WTC11 (cell line): Measurements from ENCODE around the gene BAIAP3. TPM values are rescaled to one million over a fixed set of nuclear protein-coding genes. Genes with fewer than 3 reads are reported as not detected.

ENCODE experiments used
- ATAC-seq: fragments of 200-7000 bp; cut with Tn5 transposase; 2 replicates; pipeline ENCODE4 v1.10.0; 2021; ENCODE audit warnings: mild to moderate bottlenecking, moderate library complexity
- CTCF ChIA-PET: fragments of 300-600 bp; sonication (Branson Sonifier 250); formaldehyde crosslinking; loops from one replicate; lab custom pipeline; 2021; ENCODE audit warnings: antibody characterized with exemption; lab: Charles Lee
- POLR2A ChIA-PET: fragments of 350-600 bp; sonication (Branson Sonifier 250); formaldehyde crosslinking; loops from one replicate; lab custom pipeline; 2021; ENCODE audit warnings: antibody characterized with exemption; lab: Charles Lee
- DNase-seq: peaks from one replicate; pipeline ENCODE4 v3.0.0; 2021; ENCODE audit warnings: low spot score
- H3K27ac Mint-ChIP-seq: 2 replicates; pipeline ENCODE4 v1.8.0; 2021; ENCODE audit warnings: mixed read lengths
- H3K27me3 Mint-ChIP-seq: 2 replicates; pipeline ENCODE4 v1.8.0; 2021; ENCODE audit warnings: low read depth, mild to moderate bottlenecking, moderate library complexity, mixed read lengths
- H3K36me3 Mint-ChIP-seq: 2 replicates; pipeline ENCODE4 v1.8.0; 2021; ENCODE audit warnings: mixed read lengths
- H3K4me1 Mint-ChIP-seq: 2 replicates; pipeline ENCODE4 v1.8.0; 2022; ENCODE audit warnings: mixed read lengths
- H3K4me3 Mint-ChIP-seq: 2 replicates; pipeline ENCODE4 v1.8.0; 2021; ENCODE audit warnings: mild to moderate bottlenecking, moderate library complexity, mixed read lengths
- H3K9me3 Mint-ChIP-seq: 2 replicates; pipeline ENCODE4 v1.8.0; 2021; ENCODE audit warnings: mixed read lengths
- CBFB ChIP-seq: sonication (generic); formaldehyde crosslinking; IDR thresholded peaks from 2 replicates; pipeline ENCODE4 v1.8.1; 2022; ENCODE audit warnings: mild to moderate bottlenecking, low read depth, missing genetic modification reagents
- CREB1 ChIP-seq: sonication (generic); formaldehyde crosslinking; IDR thresholded peaks from 2 replicates; pipeline ENCODE4 v1.8.0; 2023; ENCODE audit warnings: mild to moderate bottlenecking, missing genetic modification reagents
- EMX1 ChIP-seq: fragments of 250-450 bp; sonication (Bioruptor Pico); IDR thresholded peaks from 2 replicates; pipeline ENCODE4 v1.8.0; 2021; ENCODE audit warnings: mild to moderate bottlenecking
- ESRRA ChIP-seq: sonication (generic); formaldehyde crosslinking; IDR thresholded peaks from 2 replicates; pipeline ENCODE4 v1.8.1; 2022; ENCODE audit warnings: mild to moderate bottlenecking, missing genetic modification reagents, borderline replicate concordance
- GABPB1 ChIP-seq: sonication (generic); formaldehyde crosslinking; IDR thresholded peaks from 2 replicates; pipeline ENCODE4 v1.8.1; 2023; ENCODE audit warnings: mild to moderate bottlenecking, missing genetic modification reagents
- GTF2I ChIP-seq: fragments of 250-450 bp; sonication (Bioruptor Pico); conservative IDR thresholded peaks from 2 replicates; pipeline ENCODE4 v1.4.0; 2021; ENCODE audit warnings: mild to moderate bottlenecking
- HMGA2 ChIP-seq: fragments of 250-450 bp; sonication (Bioruptor Pico); IDR thresholded peaks from 2 replicates; pipeline ENCODE4 v1.4.0; 2021; ENCODE audit warnings: mild to moderate bottlenecking, moderate library complexity
- JAZF1 ChIP-seq: fragments of 250-450 bp; sonication (Bioruptor Pico); IDR thresholded peaks from 2 replicates; pipeline ENCODE4 v1.9.0; 2021; ENCODE audit warnings: moderate library complexity, mild to moderate bottlenecking, inconsistent platforms
- NR2C2 ChIP-seq: sonication (generic); formaldehyde crosslinking; IDR thresholded peaks from 2 replicates; pipeline ENCODE4 v1.8.0; 2022; ENCODE audit warnings: mild to moderate bottlenecking, missing genetic modification reagents
- SMAD4 ChIP-seq: sonication (generic); formaldehyde crosslinking; IDR thresholded peaks from 2 replicates; pipeline ENCODE4 v1.8.0; 2022; ENCODE audit warnings: mild to moderate bottlenecking, missing genetic modification reagents
- SP1 ChIP-seq: sonication (generic); formaldehyde crosslinking; conservative IDR thresholded peaks from 2 replicates; pipeline ENCODE4 v1.8.1; 2022; ENCODE audit warnings: missing genetic modification reagents
- TEAD1 ChIP-seq: sonication (generic); formaldehyde crosslinking; IDR thresholded peaks from 2 replicates; pipeline ENCODE4 v1.8.0; 2022; ENCODE audit warnings: mild to moderate bottlenecking, missing genetic modification reagents
- TEAD4 ChIP-seq: sonication (generic); formaldehyde crosslinking; IDR thresholded peaks from 2 replicates; pipeline ENCODE4 v1.8.0; 2022; ENCODE audit warnings: mild to moderate bottlenecking, missing genetic modification reagents
- ZMAT4 ChIP-seq: fragments of 250-450 bp; sonication (Bioruptor Pico); IDR thresholded peaks from 2 replicates; pipeline ENCODE4 v1.9.0; 2021; ENCODE audit warnings: mild to moderate bottlenecking
- ZNF317 ChIP-seq: sonication (generic); formaldehyde crosslinking; IDR thresholded peaks from 2 replicates; pipeline ENCODE4 v1.8.1; 2023; ENCODE audit warnings: low read depth, mild to moderate bottlenecking, moderate library complexity, missing genetic modification reagents, borderline replicate concordance
- total RNA-seq: library from RNA; stranded (reverse); gene quantifications from 3 replicates; pipeline ENCODE4 v1.2.3, GENCODE V29; 2021
- TF ChIP-seq, protein P1 (sequence below): fragments of 250-450 bp; sonication (Bioruptor Pico); IDR thresholded peaks from 2 replicates; pipeline ENCODE4 v1.9.0; 2021; ENCODE audit warnings: mild to moderate bottlenecking, borderline replicate concordance
- TF ChIP-seq, protein P2 (sequence below): sonication (generic); formaldehyde crosslinking; conservative IDR thresholded peaks from 2 replicates; pipeline ENCODE4 v1.8.1; 2023; ENCODE audit warnings: mild to moderate bottlenecking, low read depth, missing genetic modification reagents, moderate library complexity
- TF ChIP-seq, protein P3 (sequence below): sonication (generic); formaldehyde crosslinking; IDR thresholded peaks from 2 replicates; pipeline ENCODE4 v1.8.1; 2023; ENCODE audit warnings: mild to moderate bottlenecking, missing genetic modification reagents, borderline replicate concordance
- TF ChIP-seq, protein P4 (sequence below): sonication (generic); formaldehyde crosslinking; IDR thresholded peaks from 2 replicates; pipeline ENCODE4 v1.8.0; 2023; ENCODE audit warnings: missing genetic modification reagents

Gene BAIAP3
- total RNA-seq, 1 experiment from 2014 or later: 18.8 TPM

DNA sequence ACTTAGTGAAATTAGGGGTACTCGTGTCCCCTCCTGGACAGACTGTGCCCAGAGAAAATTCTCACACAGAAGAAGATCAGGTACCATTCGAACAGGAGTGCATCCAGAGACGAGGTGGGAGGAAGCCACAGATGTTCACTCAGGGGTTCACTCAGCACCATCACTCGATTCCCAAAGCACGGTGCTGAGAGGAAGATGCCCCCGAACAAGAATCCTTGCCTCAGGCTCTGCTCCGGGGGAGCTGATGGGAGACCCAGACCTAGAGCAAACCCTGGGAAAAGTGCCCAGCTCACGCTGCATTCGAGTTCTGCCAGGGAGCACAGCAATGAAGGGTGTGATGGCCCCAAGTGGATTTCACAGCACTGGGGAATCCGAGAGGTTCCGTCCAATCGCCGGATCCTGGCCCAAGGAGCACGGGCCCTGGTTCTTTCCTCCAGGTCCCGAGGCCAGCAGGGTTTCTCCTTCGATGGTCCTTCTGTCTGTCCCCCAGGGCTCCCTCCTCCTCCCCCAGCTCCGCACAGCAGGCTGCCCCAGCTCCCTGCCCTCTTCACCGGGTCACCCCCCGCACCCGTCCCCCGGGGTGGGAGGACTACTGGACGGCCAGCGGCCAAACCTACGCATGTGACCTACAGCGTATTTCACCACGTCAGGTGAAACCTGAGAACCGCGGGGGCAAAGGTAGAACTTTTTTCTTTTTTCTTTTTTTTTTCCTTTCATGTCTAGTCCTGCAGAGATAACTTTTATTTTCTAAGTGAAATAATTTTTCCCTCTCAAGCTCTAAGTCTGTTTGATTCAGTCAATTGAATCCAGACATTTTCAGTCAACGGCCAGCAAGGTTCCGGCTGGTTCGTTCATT lies 34.2 kb upstream of the BAIAP3 start:
- TF ChIP-seq GABPB1 (CRISPR knock-in tag) (0 out of 2 replicates have a peak, but pooled peaks have one; percentile 25), ZMAT4 (CRISPR knock-in tag) (no peak), HMGA2 (CRISPR knock-in tag) (no peak), ZNF317 (CRISPR knock-in tag) (no peak)
- ChIA-PET CTCF (interaction anchor here (2.1 to 3.3 kb wide), 3 partner anchors 9 to 121 kb away, joined by 7 to 48 read pairs (median 17); partner anchors contain the start of gene UQCC4), POLR2A (no interaction called here)
- DNase-seq (no peak), ATAC-seq (no peak)
- no peaks in the 10 kb centered on the region for H3K36me3 Mint-ChIP-seq
- H3K27me3 Mint-ChIP-seq: peaks cover 12% of the 10 kb centered on the region
- H3K9me3 Mint-ChIP-seq: no peaks in the 10 kb centered on the region
- peaks cover 30% of the 10 kb centered on the region for H3K4me1 Mint-ChIP-seq
- no peak overlapping the region for H3K27ac Mint-ChIP-seq
- H3K4me3 Mint-ChIP-seq: no peak overlapping the region

GRCh38 chr16:1299868-1300203 lies 33.6 kb upstream of the BAIAP3 start:
- peaks cover 11% of the 10 kb centered on the region for H3K27me3 Mint-ChIP-seq
- H3K4me3 Mint-ChIP-seq: no peak overlapping the region
- DNase-seq (no peak), ATAC-seq (no peak)
- POLR2A ChIA-PET: interaction anchor here (1.5 kb wide), 1 partner anchor 32 kb away, joined by 6 read pairs; no protein-coding TSS in a partner anchor
- CTCF ChIA-PET: interaction anchor here (1.5 to 3.3 kb wide), 7 partner anchors 9 to 196 kb away, joined by 5 to 48 read pairs (median 8); partner anchors contain the start of gene UQCC4
- H3K27ac Mint-ChIP-seq: no peak overlapping the region
- H3K4me1 Mint-ChIP-seq: peaks cover 28% of the 10 kb centered on the region
- H3K9me3 Mint-ChIP-seq: no peaks in the 10 kb centered on the region
- no peaks in the 10 kb centered on the region for H3K36me3 Mint-ChIP-seq
- TF ChIP-seq, protein P1, sequence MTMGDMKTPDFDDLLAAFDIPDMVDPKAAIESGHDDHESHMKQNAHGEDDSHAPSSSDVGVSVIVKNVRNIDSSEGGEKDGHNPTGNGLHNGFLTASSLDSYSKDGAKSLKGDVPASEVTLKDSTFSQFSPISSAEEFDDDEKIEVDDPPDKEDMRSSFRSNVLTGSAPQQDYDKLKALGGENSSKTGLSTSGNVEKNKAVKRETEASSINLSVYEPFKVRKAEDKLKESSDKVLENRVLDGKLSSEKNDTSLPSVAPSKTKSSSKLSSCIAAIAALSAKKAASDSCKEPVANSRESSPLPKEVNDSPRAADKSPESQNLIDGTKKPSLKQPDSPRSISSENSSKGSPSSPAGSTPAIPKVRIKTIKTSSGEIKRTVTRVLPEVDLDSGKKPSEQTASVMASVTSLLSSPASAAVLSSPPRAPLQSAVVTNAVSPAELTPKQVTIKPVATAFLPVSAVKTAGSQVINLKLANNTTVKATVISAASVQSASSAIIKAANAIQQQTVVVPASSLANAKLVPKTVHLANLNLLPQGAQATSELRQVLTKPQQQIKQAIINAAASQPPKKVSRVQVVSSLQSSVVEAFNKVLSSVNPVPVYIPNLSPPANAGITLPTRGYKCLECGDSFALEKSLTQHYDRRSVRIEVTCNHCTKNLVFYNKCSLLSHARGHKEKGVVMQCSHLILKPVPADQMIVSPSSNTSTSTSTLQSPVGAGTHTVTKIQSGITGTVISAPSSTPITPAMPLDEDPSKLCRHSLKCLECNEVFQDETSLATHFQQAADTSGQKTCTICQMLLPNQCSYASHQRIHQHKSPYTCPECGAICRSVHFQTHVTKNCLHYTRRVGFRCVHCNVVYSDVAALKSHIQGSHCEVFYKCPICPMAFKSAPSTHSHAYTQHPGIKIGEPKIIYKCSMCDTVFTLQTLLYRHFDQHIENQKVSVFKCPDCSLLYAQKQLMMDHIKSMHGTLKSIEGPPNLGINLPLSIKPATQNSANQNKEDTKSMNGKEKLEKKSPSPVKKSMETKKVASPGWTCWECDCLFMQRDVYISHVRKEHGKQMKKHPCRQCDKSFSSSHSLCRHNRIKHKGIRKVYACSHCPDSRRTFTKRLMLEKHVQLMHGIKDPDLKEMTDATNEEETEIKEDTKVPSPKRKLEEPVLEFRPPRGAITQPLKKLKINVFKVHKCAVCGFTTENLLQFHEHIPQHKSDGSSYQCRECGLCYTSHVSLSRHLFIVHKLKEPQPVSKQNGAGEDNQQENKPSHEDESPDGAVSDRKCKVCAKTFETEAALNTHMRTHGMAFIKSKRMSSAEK: no peak
- TF ChIP-seq JAZF1 (CRISPR knock-in tag) (no peak), CREB1 (CRISPR knock-in tag) (no peak), ESRRA (CRISPR knock-in tag) (no peak), SP1 (CRISPR knock-in tag) (no peak), NR2C2 (CRISPR knock-in tag) (no peak), GTF2I (CRISPR knock-in tag) (no peak), SMAD4 (CRISPR knock-in tag) (no peak), EMX1 (CRISPR knock-in tag) (no peak), TEAD1 (CRISPR knock-in tag) (no peak), TEAD4 (CRISPR knock-in tag) (no peak), CBFB (no peak), ZMAT4 (CRISPR knock-in tag) (no peak)
- TF ChIP-seq, protein P2, sequence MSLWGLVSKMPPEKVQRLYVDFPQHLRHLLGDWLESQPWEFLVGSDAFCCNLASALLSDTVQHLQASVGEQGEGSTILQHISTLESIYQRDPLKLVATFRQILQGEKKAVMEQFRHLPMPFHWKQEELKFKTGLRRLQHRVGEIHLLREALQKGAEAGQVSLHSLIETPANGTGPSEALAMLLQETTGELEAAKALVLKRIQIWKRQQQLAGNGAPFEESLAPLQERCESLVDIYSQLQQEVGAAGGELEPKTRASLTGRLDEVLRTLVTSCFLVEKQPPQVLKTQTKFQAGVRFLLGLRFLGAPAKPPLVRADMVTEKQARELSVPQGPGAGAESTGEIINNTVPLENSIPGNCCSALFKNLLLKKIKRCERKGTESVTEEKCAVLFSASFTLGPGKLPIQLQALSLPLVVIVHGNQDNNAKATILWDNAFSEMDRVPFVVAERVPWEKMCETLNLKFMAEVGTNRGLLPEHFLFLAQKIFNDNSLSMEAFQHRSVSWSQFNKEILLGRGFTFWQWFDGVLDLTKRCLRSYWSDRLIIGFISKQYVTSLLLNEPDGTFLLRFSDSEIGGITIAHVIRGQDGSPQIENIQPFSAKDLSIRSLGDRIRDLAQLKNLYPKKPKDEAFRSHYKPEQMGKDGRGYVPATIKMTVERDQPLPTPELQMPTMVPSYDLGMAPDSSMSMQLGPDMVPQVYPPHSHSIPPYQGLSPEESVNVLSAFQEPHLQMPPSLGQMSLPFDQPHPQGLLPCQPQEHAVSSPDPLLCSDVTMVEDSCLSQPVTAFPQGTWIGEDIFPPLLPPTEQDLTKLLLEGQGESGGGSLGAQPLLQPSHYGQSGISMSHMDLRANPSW (CRISPR knock-in tag): no peak
- TF ChIP-seq, protein P3, sequence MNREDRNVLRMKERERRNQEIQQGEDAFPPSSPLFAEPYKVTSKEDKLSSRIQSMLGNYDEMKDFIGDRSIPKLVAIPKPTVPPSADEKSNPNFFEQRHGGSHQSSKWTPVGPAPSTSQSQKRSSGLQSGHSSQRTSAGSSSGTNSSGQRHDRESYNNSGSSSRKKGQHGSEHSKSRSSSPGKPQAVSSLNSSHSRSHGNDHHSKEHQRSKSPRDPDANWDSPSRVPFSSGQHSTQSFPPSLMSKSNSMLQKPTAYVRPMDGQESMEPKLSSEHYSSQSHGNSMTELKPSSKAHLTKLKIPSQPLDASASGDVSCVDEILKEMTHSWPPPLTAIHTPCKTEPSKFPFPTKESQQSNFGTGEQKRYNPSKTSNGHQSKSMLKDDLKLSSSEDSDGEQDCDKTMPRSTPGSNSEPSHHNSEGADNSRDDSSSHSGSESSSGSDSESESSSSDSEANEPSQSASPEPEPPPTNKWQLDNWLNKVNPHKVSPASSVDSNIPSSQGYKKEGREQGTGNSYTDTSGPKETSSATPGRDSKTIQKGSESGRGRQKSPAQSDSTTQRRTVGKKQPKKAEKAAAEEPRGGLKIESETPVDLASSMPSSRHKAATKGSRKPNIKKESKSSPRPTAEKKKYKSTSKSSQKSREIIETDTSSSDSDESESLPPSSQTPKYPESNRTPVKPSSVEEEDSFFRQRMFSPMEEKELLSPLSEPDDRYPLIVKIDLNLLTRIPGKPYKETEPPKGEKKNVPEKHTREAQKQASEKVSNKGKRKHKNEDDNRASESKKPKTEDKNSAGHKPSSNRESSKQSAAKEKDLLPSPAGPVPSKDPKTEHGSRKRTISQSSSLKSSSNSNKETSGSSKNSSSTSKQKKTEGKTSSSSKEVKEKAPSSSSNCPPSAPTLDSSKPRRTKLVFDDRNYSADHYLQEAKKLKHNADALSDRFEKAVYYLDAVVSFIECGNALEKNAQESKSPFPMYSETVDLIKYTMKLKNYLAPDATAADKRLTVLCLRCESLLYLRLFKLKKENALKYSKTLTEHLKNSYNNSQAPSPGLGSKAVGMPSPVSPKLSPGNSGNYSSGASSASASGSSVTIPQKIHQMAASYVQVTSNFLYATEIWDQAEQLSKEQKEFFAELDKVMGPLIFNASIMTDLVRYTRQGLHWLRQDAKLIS (CRISPR knock-in tag): no peak
- TF ChIP-seq, protein P4, sequence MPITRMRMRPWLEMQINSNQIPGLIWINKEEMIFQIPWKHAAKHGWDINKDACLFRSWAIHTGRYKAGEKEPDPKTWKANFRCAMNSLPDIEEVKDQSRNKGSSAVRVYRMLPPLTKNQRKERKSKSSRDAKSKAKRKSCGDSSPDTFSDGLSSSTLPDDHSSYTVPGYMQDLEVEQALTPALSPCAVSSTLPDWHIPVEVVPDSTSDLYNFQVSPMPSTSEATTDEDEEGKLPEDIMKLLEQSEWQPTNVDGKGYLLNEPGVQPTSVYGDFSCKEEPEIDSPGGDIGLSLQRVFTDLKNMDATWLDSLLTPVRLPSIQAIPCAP (CRISPR knock-in tag): no peak
